Suprapubic skin (tissue), 4 donors: ENCODE results near the gene GRID1. TPM values are rescaled to one million over a fixed set of nuclear protein-coding genes. Genes with fewer than 3 reads are reported as not detected.

Experiments
- DNase-seq, 2 donors: peaks; one replicate each; pipeline ENCODE4 v3.0.0-alpha.2; 2019; ENCODE audit warnings: low spot score in 2 of 2
- H3K27ac ChIP-seq: fragments of 200-600 bp; sonication (generic); one replicate; pipeline ENCODE4 v1.5.1; 2019
- H3K27me3 ChIP-seq: fragments of 200-600 bp; sonication (generic); one replicate; pipeline ENCODE4 v1.5.1; 2019
- H3K36me3 ChIP-seq: fragments of 200-600 bp; sonication (generic); one replicate; pipeline ENCODE4 v1.5.1; 2019
- H3K4me1 ChIP-seq: fragments of 200-600 bp; sonication (generic); one replicate; pipeline ENCODE4 v1.5.1; 2019
- H3K4me3 ChIP-seq: fragments of 200-600 bp; sonication (generic); one replicate; pipeline ENCODE4 v1.5.1; 2019; ENCODE audit warnings: mild to moderate bottlenecking
- H3K9me3 ChIP-seq: fragments of 200-600 bp; sonication (generic); one replicate; pipeline ENCODE4 v1.5.1; 2019
- EP300 ChIP-seq: sonication (generic); formaldehyde crosslinking; IDR thresholded peaks from one replicate; pipeline ENCODE4 v1.6.1; 2017; ENCODE audit warnings: antibody characterized with exemption
- POLR2A ChIP-seq, 2 donors: fragments of 450-650 bp; IDR thresholded peaks; one replicate each; pipeline ENCODE4 v1.6.1; 2017; ENCODE audit warnings: antibody characterized with exemption in 2 of 2, mild to moderate bottlenecking in 2 of 2, moderate library complexity in 2 of 2
- POLR2AphosphoS5 ChIP-seq, 3 donors: sonication (generic); formaldehyde crosslinking; IDR thresholded peaks; one replicate each; pipeline ENCODE4 v1.6.1; 2017; ENCODE audit warnings: antibody characterized with exemption in 3 of 3
- WGBS: methylation state at CpG from one replicate; pipeline ENCODE4 v1.1.5; 2018; 5-methylcytosine and 5-hydroxymethylcytosine counted together
- total RNA-seq, 4 donors: library from RNA; depleted of rRNA; stranded (reverse); fragments of >200 nt; gene quantifications; one replicate each; pipeline ENCODE4 v1.1.0, GENCODE V29; 2016
- TF ChIP-seq, protein P1 (sequence below), 2 donors: fragments of 200-600 bp in 1 of 2; fragments of 450-650 bp in 1 of 2; sonication (generic) in 1 of 2; IDR thresholded peaks; one replicate each; pipeline ENCODE4 v1.5.1; 2016 to 2019; ENCODE audit warnings: antibody characterized with exemption in 2 of 2, mild to moderate bottlenecking in 1 of 2, moderate library complexity in 1 of 2

Gene GRID1
- total RNA-seq, 4 donors from 2014 or later = 1.8 to 3.1 (median 2.4) TPM

DNA sequence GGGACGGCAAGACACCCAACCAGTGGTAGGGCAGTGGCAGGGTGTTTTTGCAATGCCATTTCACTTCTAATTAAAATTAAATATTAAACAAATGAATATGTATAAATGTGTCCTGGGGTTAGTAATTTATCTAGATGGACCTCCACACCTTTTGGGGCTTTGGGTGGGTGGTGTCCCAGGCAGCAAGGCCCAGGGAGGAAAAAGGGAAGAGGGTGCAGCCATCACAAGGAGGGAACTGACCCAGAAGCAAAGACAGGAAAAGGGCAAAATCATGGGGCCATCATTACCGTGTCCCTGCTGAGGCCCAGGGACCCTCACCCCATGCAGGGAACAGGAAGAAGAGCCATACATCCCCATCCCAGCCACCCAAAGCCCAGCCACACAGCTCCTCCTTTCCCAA lies 204.6 kb downstream of the GRID1 start:
- Histone ChIP-seq H3K27me3 (no peaks in the 10 kb centered on the region), H3K4me1 (no peaks in the 10 kb centered on the region)
- 68% methylated on average over 2 of the region's 2 CpGs for WGBS

DNA sequence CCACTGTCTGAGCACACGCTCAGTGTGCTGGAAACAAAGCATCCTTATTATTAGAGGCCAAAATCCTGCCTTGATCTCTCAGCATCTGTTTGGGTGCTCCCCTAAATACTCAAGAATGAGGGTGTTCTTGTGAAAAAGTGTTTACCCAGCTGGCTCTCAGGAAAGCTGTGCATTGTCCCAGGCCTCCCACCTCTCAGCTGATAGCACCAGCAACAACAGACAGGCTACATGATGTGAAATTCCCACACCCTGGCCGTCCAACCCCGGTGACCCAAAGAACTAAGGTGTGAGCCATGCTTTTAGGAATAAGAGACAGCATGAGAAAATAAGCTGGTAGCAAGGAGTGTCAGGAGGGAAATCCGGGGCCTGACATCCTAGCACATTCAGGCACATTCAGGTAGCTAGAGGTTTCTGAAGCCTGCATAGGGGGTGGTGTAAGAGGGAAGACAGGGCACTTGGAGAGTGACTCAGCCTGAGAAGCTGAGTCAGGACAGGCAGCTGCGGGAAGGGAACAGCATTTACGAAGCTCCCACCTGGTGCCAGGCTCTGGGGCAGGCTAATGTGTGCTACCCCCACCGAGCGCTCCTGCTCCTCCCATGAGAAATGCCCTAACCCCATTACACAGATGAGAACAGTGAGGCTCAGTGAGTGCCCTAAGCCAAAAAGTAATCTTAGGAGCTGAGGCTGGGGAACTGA lies 205.6 kb downstream of the GRID1 start:
- no peaks in the 10 kb centered on the region for H3K4me1 ChIP-seq
- H3K27ac ChIP-seq = no peak overlapping the region
- H3K36me3 ChIP-seq = no peaks in the 10 kb centered on the region
- TF ChIP-seq POLR2A (IDR thresholded peaks at IDR 0.05) (no peak), POLR2AphosphoS5 (IDR thresholded peaks at IDR 0.05) (no peak), EP300 (no peak)
- TF ChIP-seq, protein P1, sequence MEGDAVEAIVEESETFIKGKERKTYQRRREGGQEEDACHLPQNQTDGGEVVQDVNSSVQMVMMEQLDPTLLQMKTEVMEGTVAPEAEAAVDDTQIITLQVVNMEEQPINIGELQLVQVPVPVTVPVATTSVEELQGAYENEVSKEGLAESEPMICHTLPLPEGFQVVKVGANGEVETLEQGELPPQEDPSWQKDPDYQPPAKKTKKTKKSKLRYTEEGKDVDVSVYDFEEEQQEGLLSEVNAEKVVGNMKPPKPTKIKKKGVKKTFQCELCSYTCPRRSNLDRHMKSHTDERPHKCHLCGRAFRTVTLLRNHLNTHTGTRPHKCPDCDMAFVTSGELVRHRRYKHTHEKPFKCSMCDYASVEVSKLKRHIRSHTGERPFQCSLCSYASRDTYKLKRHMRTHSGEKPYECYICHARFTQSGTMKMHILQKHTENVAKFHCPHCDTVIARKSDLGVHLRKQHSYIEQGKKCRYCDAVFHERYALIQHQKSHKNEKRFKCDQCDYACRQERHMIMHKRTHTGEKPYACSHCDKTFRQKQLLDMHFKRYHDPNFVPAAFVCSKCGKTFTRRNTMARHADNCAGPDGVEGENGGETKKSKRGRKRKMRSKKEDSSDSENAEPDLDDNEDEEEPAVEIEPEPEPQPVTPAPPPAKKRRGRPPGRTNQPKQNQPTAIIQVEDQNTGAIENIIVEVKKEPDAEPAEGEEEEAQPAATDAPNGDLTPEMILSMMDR (IDR thresholded peaks at IDR 0.05) = no peak
- no peaks in the 10 kb centered on the region for H3K9me3 ChIP-seq
- H3K4me3 ChIP-seq = no peak overlapping the region
- DNase-seq = peak; percentile 18 to 34
- H3K27me3 ChIP-seq = no peaks in the 10 kb centered on the region
- 85% methylated on average over 8 of the region's 8 CpGs for WGBS

More for the DNA sequence above, 204.6 kb downstream of the GRID1 start:
- no peak overlapping the region for H3K4me3 ChIP-seq
- H3K36me3 ChIP-seq = no peaks in the 10 kb centered on the region
- no peak for TF ChIP-seq POLR2AphosphoS5 (IDR thresholded peaks at IDR 0.05)
- TF ChIP-seq, protein P1 (IDR thresholded peaks at IDR 0.05) = no peak
- no peak for TF ChIP-seq EP300
- H3K9me3 ChIP-seq = no peaks in the 10 kb centered on the region
- no peak overlapping the region for H3K27ac ChIP-seq
- DNase-seq = no peak

- H3K27ac ChIP-seq = no peak overlapping the region
- 77% methylated on average over 3 of the region's 3 CpGs for WGBS
These were observed 206.8 kb downstream of the GRID1 start for GRCh38 chr10:86159797-86160196.

DNA sequence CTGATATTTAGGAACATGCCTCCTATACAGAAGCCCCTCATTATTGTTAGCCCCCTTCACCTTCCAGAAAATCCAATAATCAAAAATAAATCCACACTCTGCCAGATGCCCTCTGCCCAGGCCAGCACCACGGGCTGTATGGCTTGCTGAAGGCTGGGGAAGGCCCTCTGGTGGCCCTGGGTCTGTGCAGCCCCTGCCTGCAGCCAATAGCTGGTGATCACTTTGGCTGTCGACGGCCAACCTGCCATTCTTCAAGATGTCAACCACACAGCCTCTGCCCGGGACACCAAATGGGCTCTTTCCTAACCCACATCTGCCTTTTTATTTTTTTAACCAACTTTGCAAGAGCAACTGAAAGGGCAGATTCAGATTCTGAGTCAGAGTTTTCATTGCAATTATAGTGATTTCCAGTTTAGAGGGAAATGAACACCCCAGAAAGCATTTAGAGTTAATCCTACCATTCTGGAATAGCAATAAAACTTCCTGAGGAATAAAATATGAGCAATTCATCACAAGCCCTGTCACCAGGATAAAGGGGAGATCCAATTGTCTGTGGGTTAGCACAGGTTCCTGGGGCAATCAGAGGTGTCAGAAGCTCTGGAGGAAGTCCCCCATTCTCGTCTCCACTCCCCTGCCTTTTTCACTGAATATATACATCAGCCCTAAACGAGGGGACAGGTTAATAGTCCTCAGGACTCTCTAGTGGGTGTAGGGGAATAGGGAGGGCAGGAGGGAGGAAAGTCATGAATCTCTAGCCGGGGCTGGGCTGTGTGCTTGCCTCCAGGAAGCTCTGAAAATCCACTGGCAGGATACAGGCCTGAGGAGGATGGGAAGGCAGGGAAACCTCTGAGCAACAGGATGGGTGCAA lies 211.3 kb downstream of the GRID1 start:
- Histone ChIP-seq H3K36me3 (no peaks in the 10 kb centered on the region), H3K27me3 (no peaks in the 10 kb centered on the region), H3K27ac (no peak overlapping the region), H3K9me3 (no peaks in the 10 kb centered on the region), H3K4me3 (no peak overlapping the region), H3K4me1 (no peaks in the 10 kb centered on the region)
- 46% methylated on average over 7 of the region's 7 CpGs for WGBS
- no peak for DNase-seq
- TF ChIP-seq POLR2A (IDR thresholded peaks at IDR 0.05) = no peak
- no peak for TF ChIP-seq EP300
- TF ChIP-seq POLR2AphosphoS5 (IDR thresholded peaks at IDR 0.05) = no peak
- TF ChIP-seq, protein P1 (IDR thresholded peaks at IDR 0.05) = no peak

More at GRCh38 chr10:86159797-86160196, 206.8 kb downstream of the GRID1 start:
- Histone ChIP-seq H3K27me3 (no peaks in the 10 kb centered on the region), H3K36me3 (no peaks in the 10 kb centered on the region), H3K4me3 (no peak overlapping the region), H3K4me1 (no peaks in the 10 kb centered on the region), H3K9me3 (no peaks in the 10 kb centered on the region)
- DNase-seq = no peak
- TF ChIP-seq, protein P1 (IDR thresholded peaks at IDR 0.05) = no peak
- no peak for TF ChIP-seq POLR2A (IDR thresholded peaks at IDR 0.05)
- no peak for TF ChIP-seq POLR2AphosphoS5 (IDR thresholded peaks at IDR 0.05)
- TF ChIP-seq EP300 = no peak

- H3K4me3 ChIP-seq = no peak overlapping the region
- H3K27ac ChIP-seq = no peak overlapping the region
- no peaks in the 10 kb centered on the region for H3K36me3 ChIP-seq
- no peak for DNase-seq
- H3K27me3 ChIP-seq = no peaks in the 10 kb centered on the region
- H3K9me3 ChIP-seq = no peaks in the 10 kb centered on the region
- WGBS = 87% methylated on average over 5 of the region's 9 CpGs
- TF ChIP-seq POLR2AphosphoS5 (IDR thresholded peaks at IDR 0.05) (no peak), POLR2A (IDR thresholded peaks at IDR 0.05) (no peak), EP300 (no peak)
- TF ChIP-seq, protein P1 (IDR thresholded peaks at IDR 0.05) = no peak
- H3K4me1 ChIP-seq = no peaks in the 10 kb centered on the region
These were observed 212.8 kb downstream of the GRID1 start for GRCh38 chr10:86153751-86154150.
